ENCODE data around the gene DOHH.

- TF ChIP-seq ZNF658 (tag by site-specific recombination; IDR thresholded peaks at IDR 0.05) = no peak
- TF ChIP-seq ZNF501 (tag by site-specific recombination; IDR thresholded peaks at IDR 0.05) = no peak
- TF ChIP-seq ZFP41 (tag by site-specific recombination; IDR thresholded peaks at IDR 0.05; ENCODE audit: borderline replicate concordance) = no peak
- no peak for TF ChIP-seq ZFP3 (tag by site-specific recombination; IDR thresholded peaks at IDR 0.05; ENCODE audit: low read depth)
- no peak for TF ChIP-seq CTCF (tag by site-specific recombination; IDR thresholded peaks at IDR 0.05)
- TF ChIP-seq ZNF548 (tag by site-specific recombination; IDR thresholded peaks at IDR 0.05) = no peak
- no peak for TF ChIP-seq HIC1 (tag by site-specific recombination; IDR thresholded peaks at IDR 0.05)
- no peak for TF ChIP-seq HOXA7 (CRISPR knock-in tag; IDR thresholded peaks at IDR 0.05; ENCODE audit: borderline replicate concordance)
- no peak for TF ChIP-seq SP3 (tag by site-specific recombination; IDR thresholded peaks at IDR 0.05)
- no peak for TF ChIP-seq ZNF768 (tag by site-specific recombination; IDR thresholded peaks at IDR 0.05)
- no peak; the same call in 1 of the 2 replicates for TF ChIP-seq REST (tag by site-specific recombination; IDR thresholded peaks at IDR 0.05)
Observed at GRCh38 chr19:3545669-3546034, 45.2 kb upstream of the DOHH start.

All from HEK293 (cell line).